ENCODE measurements around the gene SIPA1. TPM values are rescaled to one million over a fixed set of nuclear protein-coding genes. Genes with fewer than 3 reads are reported as not detected.
A peak's percentile ranks its signal among the peaks of the same experiment; 100 is the strongest.
"Not testable (repeated sequence)": the region's sequence is repeated elsewhere in the genome, so short reads cannot be mapped to it uniquely, and the experiment has no call there.

The SIPA1 gene
- total RNA-seq, 3 donors from 2014 or later, result 80.0 to 101 (median 95.4) TPM

GRCh38 chr11:65651589-65652510 is 13.9 kb downstream of the SIPA1 start:
- Mint-ChIP-seq H3K4me3 (peak overlapping the region; percentile 77), H3K4me1 (ENCODE audit: low read depth) (peaks cover 35% of the 10 kb centered on the region), H3K36me3 (ENCODE audit: insufficient read depth) (peaks cover 22% of the 10 kb centered on the region), H3K9me3 (no peaks in the 10 kb centered on the region), H3K27me3 (ENCODE audit: low read depth) (no peaks in the 10 kb centered on the region)
- DNase-seq (no peak), ATAC-seq (no peak)

GRCh38 chr11:65652511-65653228 is 14.8 kb downstream of the SIPA1 start:
- Mint-ChIP-seq H3K9me3 (no peaks in the 10 kb centered on the region), H3K27me3 (ENCODE audit: low read depth) (no peaks in the 10 kb centered on the region), H3K4me1 (ENCODE audit: low read depth) (peaks cover 42% of the 10 kb centered on the region), H3K36me3 (ENCODE audit: insufficient read depth) (peaks cover 29% of the 10 kb centered on the region), H3K4me3 (peak overlapping the region; percentile 85)
- DNase-seq (peak; percentile 96), ATAC-seq (peak; percentile 88 to 90)

- no peak for ATAC-seq
- Mint-ChIP-seq H3K27me3 (ENCODE audit: low read depth) (no peaks in the 10 kb centered on the region), H3K9me3 (no peaks in the 10 kb centered on the region), H3K4me1 (ENCODE audit: low read depth) (peaks cover 44% of the 10 kb centered on the region), H3K36me3 (ENCODE audit: insufficient read depth) (peaks cover 29% of the 10 kb centered on the region), H3K4me3 (peak overlapping the region; percentile 85)
- no peak for DNase-seq
These were observed 15.6 kb downstream of the SIPA1 start for GRCh38 chr11:65653229-65654225.

GRCh38 chr11:65654375-65655349 is 16.8 kb downstream of the SIPA1 start:
- H3K9me3 Mint-ChIP-seq, result no peaks in the 10 kb centered on the region
- peaks cover 54% of the 10 kb centered on the region for H3K4me1 Mint-ChIP-seq (ENCODE audit: low read depth)
- H3K36me3 Mint-ChIP-seq (ENCODE audit: insufficient read depth), result peaks cover 41% of the 10 kb centered on the region
- H3K27me3 Mint-ChIP-seq (ENCODE audit: low read depth), result no peaks in the 10 kb centered on the region
- no peak overlapping the region for H3K4me3 Mint-ChIP-seq
- DNase-seq (no peak), ATAC-seq (no peak)

GRCh38 chr11:65655570-65656332 is 17.9 kb downstream of the SIPA1 start:
- Mint-ChIP-seq H3K9me3 (no peaks in the 10 kb centered on the region), H3K27me3 (ENCODE audit: low read depth) (no peaks in the 10 kb centered on the region), H3K4me1 (ENCODE audit: low read depth) (peaks cover 62% of the 10 kb centered on the region), H3K36me3 (ENCODE audit: insufficient read depth) (peaks cover 46% of the 10 kb centered on the region), H3K4me3 (no peak overlapping the region)
- no peak for DNase-seq
- no peak for ATAC-seq

DNA sequence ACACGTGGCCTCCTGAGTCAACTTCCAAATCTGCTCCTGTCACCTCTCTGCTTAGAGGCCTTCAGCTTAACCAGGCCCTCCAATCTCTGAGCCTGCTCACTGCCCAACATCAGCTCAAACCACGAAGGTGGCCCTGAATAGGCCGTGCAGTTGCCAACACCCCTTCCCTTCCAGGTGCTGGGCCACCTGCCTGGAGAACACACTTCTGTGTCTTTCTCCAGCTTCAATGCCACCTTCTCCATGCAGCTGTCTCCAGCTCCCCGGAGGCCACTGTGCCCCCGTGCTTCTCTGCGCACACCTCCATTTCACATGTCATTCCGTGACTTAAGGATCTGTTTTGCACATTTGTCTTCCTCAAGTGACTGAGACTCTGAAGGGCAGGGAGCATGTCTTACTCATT is 19.5 kb downstream of the SIPA1 start:
- Mint-ChIP-seq H3K4me1 (ENCODE audit: low read depth) (peaks cover 57% of the 10 kb centered on the region), H3K27me3 (ENCODE audit: low read depth) (no peaks in the 10 kb centered on the region), H3K9me3 (no peaks in the 10 kb centered on the region), H3K4me3 (no peak overlapping the region), H3K36me3 (ENCODE audit: insufficient read depth) (peaks cover 49% of the 10 kb centered on the region)
- DNase-seq, result no peak
- ATAC-seq, result no peak

DNA sequence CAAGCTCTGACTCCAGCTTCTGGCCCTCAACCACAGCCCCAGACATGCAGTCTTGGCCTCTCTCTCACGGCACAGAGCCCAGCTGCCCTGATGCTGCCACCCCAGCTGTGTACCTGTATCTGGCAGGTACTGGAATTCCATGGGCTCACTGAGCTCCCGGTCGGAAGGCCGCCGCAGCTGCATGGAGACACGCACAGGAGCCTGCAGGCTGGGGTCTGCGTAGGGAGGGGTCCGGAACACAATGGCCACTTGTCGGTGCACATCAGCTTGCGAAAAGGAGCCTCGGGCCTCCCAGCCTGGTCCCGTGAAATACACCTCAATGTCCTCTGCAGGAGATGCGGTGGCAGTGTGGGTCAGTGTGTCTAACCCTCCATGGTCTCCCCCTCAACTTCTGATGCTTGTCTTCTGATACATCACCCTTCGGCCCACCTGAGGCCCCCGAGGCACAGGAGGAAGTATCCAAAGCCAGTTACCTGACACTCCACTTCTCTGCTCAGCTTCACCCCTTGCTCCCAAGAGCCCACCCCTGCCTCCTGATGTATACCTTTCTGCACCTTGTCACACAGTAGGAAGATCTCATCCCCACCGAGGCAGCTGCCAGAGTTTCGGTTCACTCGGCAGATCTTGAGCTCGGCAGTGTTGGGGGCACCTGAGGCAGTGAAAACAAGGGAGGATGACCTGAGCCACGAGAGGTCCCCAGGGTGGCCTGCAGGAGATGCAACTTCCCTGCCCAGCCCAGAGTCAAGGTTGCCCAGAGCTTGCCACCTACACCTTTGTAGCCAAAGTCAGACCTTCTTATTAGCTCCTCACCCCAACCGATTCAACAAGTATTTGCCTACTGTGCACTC is 20.5 kb downstream of the SIPA1 start:
- Mint-ChIP-seq H3K4me3 (peak overlapping the region; percentile 16), H3K36me3 (ENCODE audit: insufficient read depth) (peaks cover 49% of the 10 kb centered on the region), H3K27me3 (ENCODE audit: low read depth) (no peaks in the 10 kb centered on the region)

DNA sequence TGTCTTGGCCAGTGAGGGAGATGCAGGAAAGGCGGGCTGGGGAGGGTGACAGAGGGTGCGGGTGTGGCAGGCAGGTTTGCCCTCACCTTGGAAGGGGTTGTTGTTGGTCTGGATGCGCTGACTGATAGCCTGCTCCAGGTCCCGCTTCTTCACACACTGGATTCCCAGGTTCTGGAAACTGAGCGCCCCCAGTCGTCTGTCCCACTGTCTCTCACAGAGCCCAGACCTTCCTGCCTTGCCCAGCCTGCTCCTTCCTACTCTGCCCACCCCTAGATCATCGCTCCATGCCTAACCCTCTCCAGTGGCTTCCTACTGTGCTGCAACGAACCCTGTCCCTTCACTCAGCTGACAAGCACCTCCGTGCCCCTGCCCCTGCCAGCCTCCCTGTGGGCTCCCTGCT is 22.1 kb downstream of the SIPA1 start:
- ATAC-seq, result no peak
- H3K4me3 Mint-ChIP-seq, result peak overlapping the region; percentile 62
- peaks cover 44% of the 10 kb centered on the region for H3K36me3 Mint-ChIP-seq (ENCODE audit: insufficient read depth)
- peaks cover 47% of the 10 kb centered on the region for H3K4me1 Mint-ChIP-seq (ENCODE audit: low read depth)
- DNase-seq, result no peak
- no peaks in the 10 kb centered on the region for H3K27me3 Mint-ChIP-seq (ENCODE audit: low read depth)
- no peaks in the 10 kb centered on the region for H3K9me3 Mint-ChIP-seq

More for the DNA sequence above, 20.5 kb downstream of the SIPA1 start:
- peaks cover 50% of the 10 kb centered on the region for H3K4me1 Mint-ChIP-seq (ENCODE audit: low read depth)
- H3K9me3 Mint-ChIP-seq, result no peaks in the 10 kb centered on the region
- no peak for ATAC-seq
- DNase-seq, result no peak

DNA sequence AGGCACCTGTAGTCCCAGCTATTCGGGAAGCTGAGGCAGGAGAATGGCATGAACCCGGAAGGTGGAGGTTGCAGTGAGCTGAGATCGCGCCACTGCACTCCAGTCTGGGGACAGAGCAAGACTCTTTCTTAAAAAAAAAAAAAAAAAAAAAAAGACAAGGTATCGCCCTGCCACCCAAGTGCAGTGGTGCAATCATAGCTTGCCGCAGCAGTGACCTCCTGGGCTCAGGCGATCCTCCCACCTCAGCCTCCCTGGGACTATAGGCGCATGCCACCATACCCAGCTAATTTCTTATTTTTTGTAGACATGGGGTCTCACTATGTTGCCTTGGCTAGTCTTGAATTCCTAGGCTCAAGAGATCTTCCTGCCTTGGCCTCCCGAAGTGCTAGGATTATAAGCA is 23.0 kb downstream of the SIPA1 start:
- not testable (repeated sequence) for H3K27me3 Mint-ChIP-seq (ENCODE audit: low read depth); ATAC-seq; DNase-seq; H3K9me3 Mint-ChIP-seq
- Mint-ChIP-seq H3K36me3 (ENCODE audit: insufficient read depth) (peaks cover 39% of the 10 kb centered on the region), H3K4me3 (peak overlapping the region; percentile 87), H3K4me1 (ENCODE audit: low read depth) (peaks cover 49% of the 10 kb centered on the region)

DNA sequence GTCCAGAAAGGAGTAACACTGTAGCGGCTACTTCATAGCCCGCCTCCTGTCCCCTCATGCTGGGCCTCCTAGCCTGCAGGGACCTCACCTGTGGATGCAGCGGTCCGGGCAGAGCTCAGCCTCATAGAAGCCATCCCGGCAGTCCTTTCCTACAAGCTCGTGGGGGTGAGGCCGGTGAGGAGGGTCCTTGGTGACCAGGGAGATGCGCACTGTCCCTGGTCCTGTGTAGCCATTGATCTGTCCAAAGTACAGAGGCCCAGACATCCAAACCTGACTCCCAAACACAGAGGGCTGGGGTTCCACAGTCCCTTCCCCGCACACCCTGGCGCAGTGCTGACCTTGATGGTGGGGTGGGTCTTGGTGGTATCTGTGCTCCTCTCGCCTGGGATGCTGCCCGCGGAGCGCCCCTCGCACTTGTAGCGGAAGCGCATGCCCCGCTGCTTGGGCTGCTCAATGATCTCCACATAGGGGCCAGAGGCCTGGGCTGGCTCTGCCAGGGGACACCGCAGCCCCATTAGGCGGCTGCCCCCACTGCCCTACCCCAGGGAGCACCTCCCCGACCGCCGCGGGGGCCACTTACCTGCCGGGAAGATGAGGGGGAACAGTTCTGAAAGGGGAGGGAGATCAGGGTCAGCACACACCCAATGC is 23.8 kb downstream of the SIPA1 start:
- Mint-ChIP-seq H3K4me3 (peak overlapping the region; percentile 87), H3K4me1 (ENCODE audit: low read depth) (peaks cover 46% of the 10 kb centered on the region)

DNA sequence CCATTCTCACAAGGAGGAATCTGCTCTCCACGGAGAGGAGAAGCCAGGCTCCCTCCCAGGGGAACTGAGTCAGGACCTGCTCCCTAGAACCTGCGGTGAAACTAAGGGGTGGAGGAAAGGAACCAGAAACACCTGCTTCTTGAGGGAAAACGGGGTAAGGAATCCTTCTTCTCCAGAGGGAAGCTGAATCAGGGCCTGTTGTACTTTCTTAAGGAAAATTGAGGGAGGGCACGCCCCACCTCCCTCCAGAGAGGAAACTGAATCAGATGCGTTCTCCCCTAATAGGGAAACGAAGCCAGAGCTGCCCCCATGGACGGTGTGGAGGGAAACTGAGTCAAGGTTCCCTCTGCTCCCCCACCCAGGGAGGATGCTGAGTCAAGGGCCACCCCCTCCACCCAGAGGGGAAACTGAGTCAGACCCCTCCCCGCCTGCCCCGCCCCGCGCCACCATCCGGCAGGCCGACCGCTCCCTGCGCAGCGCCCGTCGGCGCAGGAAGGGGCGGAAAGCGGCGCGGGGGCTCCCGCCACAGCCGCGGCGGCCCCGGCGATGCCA is 24.4 kb downstream of the SIPA1 start:
- H3K27me3 Mint-ChIP-seq (ENCODE audit: low read depth), result no peaks in the 10 kb centered on the region
- H3K4me1 Mint-ChIP-seq (ENCODE audit: low read depth), result peaks cover 41% of the 10 kb centered on the region
- no peaks in the 10 kb centered on the region for H3K9me3 Mint-ChIP-seq
- peak overlapping the region; percentile 87 for H3K4me3 Mint-ChIP-seq
- peak; percentile 40 for DNase-seq
- ATAC-seq, result peak; percentile 34 to 41
- peaks cover 28% of the 10 kb centered on the region for H3K36me3 Mint-ChIP-seq (ENCODE audit: insufficient read depth)

More for the DNA sequence above, 23.8 kb downstream of the SIPA1 start:
- Mint-ChIP-seq H3K9me3 (no peaks in the 10 kb centered on the region), H3K27me3 (ENCODE audit: low read depth) (no peaks in the 10 kb centered on the region), H3K36me3 (ENCODE audit: insufficient read depth) (peaks cover 33% of the 10 kb centered on the region)
- ATAC-seq, result no peak
- DNase-seq, result no peak
